ENCODE results near the gene NUMB.
"Not testable (repeated sequence)": the region's sequence is repeated elsewhere in the genome, so short reads cannot be mapped to it uniquely, and the experiment has no call there.

The NUMB gene

DNA sequence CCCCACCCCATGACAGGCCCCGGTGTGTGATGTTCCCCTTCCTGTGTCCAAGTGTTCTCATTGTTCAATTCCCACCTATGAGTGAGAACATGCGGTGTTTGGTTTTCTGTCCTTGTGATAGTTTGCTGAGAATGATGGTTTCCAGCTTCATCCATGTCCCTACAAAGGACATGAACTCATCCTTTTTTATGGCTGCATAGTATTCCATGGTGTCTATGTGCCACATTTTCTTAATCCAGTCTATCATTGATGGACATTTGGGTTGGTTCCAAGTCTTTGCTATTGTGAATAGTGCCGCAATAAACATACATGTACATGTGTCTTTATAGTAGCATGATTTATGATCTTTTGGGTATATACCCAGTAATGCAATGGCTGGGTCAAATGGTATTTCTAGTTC is 52.1 kb downstream of the NUMB start:
- not testable (repeated sequence) for DNase-seq

DNA sequence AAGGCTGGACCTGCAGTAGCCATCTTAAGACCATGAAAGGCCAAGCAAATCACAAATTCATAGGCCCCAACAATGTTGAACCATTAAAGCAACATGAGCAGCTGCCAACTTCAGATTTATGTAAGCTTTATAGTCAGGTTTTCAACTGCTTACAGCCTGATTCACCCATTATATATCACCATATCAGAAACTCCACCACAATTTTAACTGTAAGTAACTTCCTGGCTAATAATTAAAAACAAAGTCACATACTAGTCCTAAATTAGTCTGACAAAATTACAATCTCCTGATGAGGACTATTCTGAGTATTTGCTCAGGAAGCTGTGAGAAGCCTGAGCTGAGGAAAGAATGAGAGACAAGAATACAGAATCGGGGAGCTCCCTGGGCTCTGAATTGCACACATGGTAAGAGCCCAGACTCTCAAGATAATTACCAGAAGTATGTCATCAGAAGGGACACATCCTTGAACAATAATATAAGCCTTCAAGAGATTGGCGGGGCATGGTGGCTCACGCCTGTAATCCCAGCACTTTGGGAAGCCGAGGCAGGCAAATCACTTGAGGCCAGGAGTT is 55.1 kb downstream of the NUMB start:
- no peak for DNase-seq

DNA sequence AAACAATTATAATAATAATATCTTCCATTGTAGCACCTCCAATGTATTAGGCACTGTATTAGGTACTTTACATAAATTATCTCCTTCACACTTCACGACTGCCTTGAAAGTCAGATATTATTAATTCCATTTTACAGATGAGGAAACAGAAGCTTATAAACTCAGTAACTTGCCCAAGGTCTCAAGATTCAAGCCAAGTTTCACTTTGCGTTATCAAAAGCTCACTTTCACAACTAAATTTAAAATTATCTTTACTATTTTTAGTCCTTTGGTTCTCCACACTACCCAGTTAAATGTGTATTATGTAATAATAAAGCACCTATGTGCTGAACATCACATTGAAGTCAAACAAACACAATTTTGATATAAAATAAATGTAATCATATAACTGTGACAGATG is 55.8 kb downstream of the NUMB start:
- no peak for DNase-seq

DNA sequence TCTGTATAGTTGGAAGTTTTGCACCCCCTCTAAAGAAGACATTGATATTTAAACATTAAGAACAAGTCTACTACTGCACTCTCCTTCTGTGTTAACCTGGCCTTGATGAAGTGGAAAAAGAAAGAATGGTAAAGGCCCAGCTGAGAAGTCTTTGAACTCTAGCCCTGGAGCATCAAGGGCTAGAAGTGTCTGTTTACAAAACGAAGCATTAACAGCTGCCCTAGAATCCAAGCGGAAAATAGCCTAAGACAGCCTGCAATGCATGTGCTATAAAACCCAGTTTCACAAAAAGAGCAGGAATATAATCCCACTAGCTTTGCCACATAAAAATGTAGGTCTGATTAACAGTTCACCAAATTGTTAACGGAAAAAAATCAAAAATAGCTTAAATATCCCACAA is 60.5 kb downstream of the NUMB start:
- no peak for DNase-seq

DNA sequence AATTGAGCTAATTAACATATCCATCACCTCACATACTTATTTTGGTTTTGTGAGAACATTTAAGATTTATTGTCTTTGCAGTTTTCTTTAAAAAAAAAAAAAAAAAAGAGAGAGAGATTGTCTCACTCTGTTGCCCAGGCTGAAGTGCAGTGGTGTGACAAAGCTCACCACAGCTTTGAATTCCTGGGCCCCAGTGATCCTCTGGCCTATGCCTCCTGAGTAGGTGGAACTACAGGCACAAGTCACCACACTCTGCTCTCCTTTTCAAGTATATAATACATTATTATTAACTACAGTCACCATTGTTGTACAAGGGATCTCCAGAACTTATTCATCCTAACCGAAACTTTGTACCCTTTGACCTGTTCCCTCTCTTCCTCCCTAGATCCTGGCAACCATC is 64.0 kb downstream of the NUMB start:
- DNase-seq, result no peak

DNA sequence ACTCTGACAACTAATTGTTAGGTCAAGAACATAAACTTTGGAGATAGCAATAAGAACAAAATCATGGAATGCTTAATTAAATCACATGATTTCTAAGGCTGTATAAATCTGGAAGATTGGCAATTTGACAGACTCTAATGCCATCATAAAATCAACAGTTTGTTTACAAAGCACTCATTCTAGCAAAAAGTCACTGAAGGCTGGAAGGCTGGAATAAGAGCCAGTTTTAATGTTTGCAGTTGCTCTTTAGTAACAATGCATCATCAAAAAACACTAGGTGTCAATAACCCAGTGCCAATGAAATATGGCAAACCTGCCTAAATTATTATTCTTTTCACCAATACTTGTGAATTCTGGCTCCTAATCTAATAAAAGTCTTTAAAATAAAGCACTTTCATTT is 65.0 kb downstream of the NUMB start:
- no peak for DNase-seq

DNA sequence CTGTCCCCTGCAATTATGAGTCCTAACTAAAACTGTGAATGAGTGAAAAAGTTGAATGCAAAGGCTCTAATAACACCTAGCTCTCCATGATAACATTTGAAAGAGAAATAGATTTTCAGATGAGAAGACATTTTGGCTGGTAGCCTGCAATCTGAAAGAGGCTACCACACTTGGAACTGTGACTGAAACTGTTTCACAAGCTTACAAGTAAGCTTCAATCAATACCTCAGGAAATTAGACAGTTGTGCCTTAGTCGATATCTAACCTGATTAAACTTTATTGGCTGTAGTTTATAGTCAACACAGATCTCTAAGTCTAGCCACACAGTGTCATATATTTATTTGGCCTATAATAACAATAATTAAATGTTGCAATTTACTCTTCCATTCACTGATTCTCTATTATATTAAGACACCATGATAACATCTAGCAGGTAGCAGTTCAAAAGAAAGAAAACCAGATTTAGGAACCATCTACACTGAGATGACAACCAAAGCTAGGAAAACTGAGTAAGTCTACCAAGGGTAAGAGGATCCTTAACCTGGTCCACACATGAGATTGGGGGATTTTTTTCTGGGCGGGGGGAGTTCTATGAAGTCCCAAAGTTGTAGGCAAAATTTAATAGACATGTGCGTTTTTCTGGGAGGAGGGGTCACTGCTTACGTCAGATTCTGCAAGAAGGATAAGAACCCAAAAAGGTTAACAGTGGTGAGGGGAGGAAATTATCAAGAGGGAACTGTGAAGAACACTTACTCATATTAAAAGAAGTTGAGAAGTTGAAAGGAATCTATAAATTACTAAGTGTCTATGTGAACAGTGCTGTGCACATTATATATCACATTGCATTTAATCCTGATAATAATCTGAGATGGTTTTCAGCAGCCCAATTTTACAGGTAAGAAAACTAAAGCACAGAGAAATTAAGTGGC is 65.8 kb downstream of the NUMB start:
- no peak for DNase-seq

DNA sequence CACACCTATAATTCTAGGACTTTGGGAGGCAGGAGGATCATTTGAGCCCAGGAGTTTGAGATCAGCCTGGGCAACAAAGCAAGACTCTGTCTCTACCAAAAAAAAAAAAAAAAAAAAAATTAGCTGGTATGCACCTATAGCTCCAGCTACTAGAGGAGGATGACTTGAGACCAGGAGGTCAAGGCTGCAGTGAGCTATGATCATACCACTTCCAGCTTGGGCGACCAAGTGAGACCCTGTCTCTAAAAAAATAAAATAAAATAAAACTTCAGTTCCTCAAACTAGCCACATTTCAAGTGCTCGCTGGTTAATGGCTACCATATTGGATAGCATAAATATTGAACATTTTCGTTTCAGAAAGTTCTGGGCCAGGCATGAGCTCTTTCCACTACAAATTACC is 70.5 kb downstream of the NUMB start:
- DNase-seq, result not testable (repeated sequence)

DNA sequence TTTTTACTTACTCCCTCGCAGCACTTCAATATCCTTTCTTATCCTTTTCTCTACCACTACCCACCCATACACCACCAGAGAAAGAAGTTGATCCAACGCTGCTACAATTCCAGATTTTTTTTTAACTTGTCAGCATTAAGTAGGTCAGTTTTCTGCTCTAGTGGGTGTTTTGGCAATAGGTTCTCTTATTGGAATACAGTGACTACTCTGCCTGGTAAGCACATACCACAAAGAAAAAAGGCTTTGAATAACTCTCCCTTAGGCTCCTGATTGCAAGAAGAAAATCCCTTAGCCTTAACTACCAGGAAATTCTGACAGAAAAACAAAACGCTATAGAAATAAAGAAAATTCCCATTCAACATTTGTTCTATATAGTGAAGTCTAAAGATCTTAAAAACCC is 72.0 kb downstream of the NUMB start:
- DNase-seq, result no peak

DNA sequence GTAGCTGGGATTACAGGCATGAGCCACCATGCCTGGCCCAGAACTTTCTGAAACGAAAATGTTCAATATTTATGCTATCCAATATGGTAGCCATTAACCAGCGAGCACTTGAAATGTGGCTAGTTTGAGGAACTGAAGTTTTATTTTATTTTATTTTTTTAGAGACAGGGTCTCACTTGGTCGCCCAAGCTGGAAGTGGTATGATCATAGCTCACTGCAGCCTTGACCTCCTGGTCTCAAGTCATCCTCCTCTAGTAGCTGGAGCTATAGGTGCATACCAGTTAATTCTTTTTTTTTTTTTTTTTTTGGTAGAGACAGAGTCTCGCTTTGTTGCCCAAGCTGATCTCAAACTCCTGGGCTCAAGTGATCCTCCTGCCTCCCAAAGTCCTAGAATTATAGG is 73.3 kb downstream of the NUMB start:
- DNase-seq, result not testable (repeated sequence)

DNA sequence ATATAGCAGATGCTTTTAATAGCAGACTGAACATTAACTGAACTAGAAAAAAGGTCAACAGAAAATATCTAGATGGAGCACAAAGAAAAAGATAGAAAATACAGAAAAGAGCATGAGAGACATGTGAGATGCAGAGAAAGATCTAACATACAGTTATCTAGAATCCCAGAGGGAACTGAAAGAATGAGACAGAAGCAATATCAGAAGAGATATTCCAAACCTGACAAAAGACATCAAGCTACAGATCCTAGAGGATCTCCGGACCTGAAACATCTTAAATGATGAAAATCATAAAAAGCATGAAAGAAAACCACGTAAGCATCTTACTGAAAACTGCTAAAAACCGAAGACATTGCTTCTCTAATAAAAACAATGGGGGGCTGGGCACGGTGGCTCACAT is 75.0 kb downstream of the NUMB start:
- DNase-seq, result no peak

DNA sequence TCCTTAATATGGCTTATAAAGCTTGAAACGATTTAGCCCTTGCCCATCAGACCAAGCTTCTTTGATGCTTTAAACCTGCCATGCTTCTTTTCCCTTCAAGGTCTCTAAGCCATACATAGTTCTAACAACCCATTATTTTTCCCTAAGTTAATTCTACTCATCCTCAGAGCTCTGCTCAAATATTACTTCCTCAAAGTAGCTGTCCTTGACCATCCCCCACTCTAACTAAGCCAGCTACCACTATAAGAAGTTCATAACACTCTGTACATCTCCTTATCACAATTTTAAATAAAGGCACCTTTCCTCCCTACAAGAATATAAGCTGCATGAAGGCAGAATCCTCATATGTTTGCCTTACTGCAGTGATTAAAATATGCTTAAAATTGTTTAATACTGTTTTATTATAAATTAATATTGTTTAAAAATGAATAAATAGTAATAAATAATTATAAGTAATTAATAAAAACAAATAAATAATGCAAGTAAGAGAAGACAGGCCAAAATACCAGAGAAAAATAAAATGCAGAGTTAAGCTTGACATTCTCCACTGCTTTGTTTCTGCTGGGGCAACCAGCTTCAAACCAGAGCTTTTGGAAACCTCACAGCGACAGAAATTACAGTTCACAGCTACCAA is 76.8 kb downstream of the NUMB start:
- no peak for DNase-seq

DNA sequence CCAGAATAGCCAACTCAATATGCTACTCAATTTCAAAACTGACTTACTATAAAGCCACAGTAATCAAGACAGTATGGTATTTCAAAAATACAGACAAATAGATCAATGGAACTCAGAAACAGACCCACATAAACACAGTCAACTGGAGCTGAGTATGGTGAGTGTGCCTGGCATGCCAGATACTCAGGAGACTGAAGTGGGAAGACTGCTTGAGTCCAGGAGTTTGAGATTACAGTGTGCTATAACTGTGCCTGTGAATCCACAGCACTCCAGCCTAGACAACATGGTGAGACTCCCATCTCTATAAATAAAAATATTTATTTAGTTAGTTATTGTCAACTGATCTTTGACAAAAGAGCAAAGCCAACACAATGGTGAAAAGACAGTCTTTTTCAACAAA is 81.8 kb downstream of the NUMB start:
- DNase-seq, result no peak

DNA sequence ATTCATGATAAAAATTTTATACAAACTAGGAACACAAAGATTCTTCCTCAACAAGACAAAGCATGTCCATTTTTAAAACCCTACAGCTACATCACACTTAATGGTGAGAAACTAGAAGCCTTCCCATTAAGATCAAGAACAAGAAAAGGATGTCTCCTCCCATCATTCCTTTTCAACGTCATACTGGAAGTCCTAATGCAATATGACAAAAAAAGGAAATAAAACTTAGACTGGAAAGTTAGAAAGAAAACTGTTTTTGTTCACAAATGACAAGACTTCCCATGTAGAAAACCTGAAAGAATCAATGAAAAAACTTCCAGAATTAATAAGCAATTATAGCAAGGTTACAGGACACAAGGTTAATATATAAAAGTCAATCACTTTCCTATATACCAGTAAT is 82.5 kb downstream of the NUMB start:
- no peak for DNase-seq

DNA sequence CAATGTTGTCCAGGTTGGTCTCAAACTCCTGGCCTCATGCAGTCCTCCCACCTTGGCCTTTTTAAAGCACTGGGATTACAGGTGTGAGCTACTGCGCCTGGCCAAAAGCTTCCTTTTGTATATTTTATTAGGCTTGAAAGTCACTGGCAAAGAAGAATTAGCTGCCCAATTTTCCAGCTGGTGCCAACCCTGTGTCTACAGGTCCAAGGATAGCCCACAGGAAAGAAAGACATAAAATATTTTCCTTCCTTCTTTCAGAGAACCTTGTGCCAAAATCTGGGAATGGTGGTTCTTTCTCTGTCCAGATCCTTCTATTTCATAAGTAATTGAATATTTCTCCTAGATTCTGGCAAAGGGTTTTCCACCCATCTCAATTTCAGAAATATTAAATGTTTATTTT is 84.1 kb downstream of the NUMB start:
- no peak for DNase-seq

DNA sequence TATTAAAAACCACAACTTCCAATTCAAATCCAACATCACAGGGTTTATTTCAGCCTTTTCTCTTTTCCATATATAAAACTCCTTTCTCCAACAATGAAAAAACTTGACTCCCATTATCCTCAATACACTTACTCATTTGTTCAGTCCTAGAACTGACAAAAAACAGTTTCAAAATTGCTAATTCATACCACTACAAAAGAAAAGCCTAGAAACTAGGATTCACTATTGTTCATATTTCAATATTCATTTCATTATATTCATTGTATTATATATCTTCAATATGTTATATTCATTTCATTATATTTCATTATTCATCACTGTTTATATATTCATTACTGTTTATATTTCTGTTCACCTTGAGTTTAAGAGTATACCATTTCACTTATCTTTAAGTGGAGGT is 85.8 kb downstream of the NUMB start:
- no peak for DNase-seq

DNA sequence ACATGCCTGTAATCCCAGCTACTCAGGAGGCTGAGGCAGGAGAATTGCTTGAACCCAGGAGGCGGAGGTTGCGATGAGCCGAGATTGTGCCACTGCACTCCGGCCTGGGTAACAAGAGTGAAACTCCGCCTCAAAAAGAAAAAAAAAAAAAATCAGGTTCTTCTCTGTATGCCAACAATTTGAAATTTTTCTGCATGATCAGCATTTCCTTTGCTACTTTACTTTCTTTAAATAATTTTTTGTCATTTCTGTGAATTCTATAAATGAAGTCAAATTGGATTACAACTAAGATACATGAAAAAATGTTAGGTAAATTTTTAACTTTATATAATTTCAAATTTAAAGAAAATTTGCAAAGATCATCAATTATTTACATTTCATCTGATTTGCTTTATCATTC is 87.8 kb downstream of the NUMB start:
- DNase-seq, result no peak

DNA sequence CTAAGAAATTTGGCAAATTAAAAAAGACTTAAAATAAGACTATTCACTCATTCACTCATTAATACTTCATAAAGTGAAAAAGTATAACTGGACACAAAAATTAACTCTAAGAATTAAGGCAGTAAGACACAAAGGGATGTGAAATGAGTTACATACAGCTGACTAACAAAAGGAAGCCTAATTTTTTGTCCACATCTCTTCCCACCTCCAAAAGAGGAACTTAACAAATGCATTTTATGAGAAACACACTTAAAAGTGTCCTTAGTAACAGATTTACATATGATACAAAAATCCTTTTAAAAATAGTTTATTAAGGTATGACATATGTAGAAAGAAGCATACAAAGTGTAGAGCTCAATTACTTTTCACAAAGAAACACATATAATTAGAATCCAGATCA is 88.9 kb downstream of the NUMB start:
- DNase-seq, result no peak

DNA sequence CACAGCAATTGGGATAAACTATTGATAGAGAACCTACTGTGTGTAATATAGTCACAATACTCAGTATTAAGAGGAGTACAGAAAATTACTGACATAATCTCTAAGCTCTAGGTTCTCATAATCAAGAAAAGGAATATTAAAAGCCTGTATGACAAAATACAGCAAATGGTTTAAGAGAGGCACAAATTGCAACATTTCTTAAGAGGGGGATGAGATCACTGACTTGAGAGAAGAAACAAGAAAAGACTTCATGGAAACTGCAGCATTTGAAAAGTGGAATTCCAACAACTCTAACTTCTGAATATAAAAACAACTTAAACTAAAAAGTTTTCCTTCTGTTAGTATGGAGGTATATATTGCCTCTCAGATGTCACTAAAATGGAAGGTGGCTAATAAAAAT is 89.7 kb downstream of the NUMB start:
- no peak for DNase-seq

DNA sequence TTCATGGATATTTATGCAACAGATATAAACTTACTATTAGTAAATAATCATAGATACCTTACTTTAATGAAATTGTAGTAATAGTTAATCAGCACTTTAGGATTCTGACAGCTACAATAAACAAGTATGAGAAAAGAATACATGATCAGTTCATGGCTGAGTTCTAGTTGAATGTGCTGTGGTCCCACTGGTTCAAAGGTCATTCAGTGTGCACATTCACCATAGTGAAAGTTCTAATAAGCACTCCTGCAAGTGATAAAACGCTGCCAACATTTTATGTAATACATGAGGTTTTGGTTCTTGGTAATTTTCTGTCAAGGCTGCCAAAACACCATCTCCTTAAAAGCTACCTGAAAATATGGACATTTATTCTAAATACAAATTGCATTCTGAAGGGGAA is 92.6 kb downstream of the NUMB start:
- DNase-seq, result no peak

DNA sequence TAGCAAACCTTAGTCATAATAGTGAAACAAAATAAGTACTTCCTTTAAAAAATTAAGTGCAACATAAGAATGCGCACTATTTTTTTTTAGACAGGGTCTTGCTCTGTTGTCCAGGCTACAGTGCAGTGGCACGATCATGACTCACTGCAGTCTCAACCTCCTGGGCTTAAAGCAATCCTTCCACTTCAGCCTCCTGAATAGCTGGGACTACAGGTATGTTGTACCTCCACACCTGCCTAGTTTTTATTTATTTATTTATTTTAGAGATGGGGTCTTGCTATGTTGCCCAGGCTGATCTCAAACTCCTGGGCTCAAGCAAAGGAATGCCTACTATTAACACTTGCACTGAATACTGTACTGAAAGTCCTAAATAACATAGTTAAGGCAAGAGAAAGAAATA is 93.8 kb downstream of the NUMB start:
- DNase-seq, result no peak

DNA sequence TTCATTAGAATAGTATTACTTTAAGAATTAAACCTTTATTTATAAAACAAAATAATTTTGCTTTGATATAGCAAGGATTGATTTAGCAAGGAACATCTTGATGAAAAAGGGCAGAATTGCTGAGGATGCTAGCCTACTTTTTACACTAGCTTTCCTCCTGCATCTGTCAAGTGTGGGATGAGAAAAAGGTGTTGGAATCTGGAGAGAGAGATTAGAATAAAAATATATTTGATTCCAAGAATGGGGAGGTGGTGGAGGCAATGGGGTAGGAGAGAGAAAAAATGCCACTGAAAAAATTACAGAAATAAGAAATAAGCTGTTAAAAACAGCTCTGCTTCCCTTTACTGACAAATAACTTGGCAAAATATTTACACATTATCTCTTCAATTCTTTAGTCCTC is 98.9 kb downstream of the NUMB start:
- no peak for DNase-seq

DNA sequence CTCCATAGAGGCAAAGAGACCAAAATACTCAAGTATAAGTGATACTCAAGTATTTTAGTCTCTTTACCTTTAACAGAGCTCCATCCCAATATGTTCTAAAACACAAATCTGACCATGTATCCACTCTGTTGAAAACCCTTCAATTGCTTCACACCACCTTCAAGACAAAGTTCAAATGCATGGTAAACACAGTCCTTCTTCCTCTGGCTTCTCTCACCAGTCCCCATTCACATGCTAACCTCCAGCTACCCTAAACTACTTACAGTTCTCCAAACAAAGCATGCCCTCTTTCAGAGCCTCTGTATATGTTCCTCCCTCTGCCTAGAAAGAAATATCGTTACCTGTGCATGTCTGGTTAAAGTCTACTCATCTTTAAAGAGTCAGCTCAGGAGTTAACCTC is 100.2 kb downstream of the NUMB start:
- no peak for DNase-seq

DNA sequence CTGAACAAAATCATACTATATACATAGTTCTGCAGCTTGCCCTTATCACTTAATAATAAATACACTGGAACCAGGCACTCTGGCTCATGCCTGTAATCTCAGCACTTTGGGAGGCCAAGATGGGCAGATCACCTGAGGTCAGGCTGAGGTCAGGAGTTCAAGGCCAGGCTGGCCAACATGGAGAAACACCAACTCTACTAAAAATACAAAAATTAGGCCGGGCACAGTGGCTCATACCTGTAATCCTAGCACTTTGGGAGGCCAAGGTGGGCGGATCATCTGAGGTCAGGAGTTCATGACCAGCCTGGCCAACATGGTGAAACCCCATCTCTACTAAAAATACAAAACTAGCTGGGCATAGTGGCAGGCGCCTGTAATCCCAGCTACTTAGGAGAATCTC is 109.3 kb downstream of the NUMB start:
- DNase-seq, result not testable (repeated sequence)

All from CD4-positive, alpha-beta T cell treated with Interferon gamma for 1 hour (primary cell).